CD4-positive, alpha-beta T cell (primary cell): ENCODE results near the gene SYPL1. TPM values are rescaled to one million over a fixed set of nuclear protein-coding genes. Genes with fewer than 3 reads are reported as not detected.

Source experiments
- ATAC-seq: fragments of 200-7000 bp; cut with Tn5 transposase; one replicate; pipeline ENCODE4 v1.10.0; 2022; ENCODE audit warnings: mild to moderate bottlenecking; ENCODE audit not compliant: poor library complexity
- CTCF ChIA-PET: fragments of 350-600 bp; sonication (Branson Sonifier 250); formaldehyde crosslinking; loops from one replicate; lab custom pipeline; 2021; ENCODE audit warnings: antibody characterized with exemption, inconsistent platforms; lab: Charles Lee
- POLR2A ChIA-PET: fragments of 350-600 bp; sonication (Branson Sonifier 250); formaldehyde crosslinking; loops from one replicate; lab custom pipeline; 2021; ENCODE audit warnings: antibody characterized with exemption, inconsistent platforms; lab: Charles Lee
- DNase-seq, 14 experiments: peaks; one replicate each; pipeline ENCODE4 v3.0.0-alpha.2; 2013 to 2020; ENCODE audit warnings: mixed read lengths in 2 of 14
- H3K27ac ChIP-seq, 2 donors: one replicate each; pipeline versions ENCODE4 v1.5.1 to v1.7.0; 2013; ENCODE audit warnings: low read length in 2 of 2, low read depth in 1 of 2, mild to moderate bottlenecking in 1 of 2
- H3K27me3 ChIP-seq, 2 experiments: 1 replicate in 1 of 2; 2 replicates in 1 of 2; pipeline versions ENCODE4 v1.6.1 to v1.7.0; 2013; ENCODE audit warnings: low read length in 2 of 2, control low read depth in 1 of 2, mild to moderate bottlenecking in 1 of 2, moderate library complexity in 1 of 2; ENCODE audit not compliant: insufficient read depth in 2 of 2, control insufficient read depth in 1 of 2
- H3K36me3 ChIP-seq: one replicate; pipeline ENCODE4 v1.6.1; 2013; ENCODE audit warnings: low read length, control low read depth; ENCODE audit not compliant: insufficient read depth
- H3K4me1 ChIP-seq: one replicate; pipeline ENCODE4 v1.6.1; 2013; ENCODE audit warnings: low read length, control low read depth; ENCODE audit not compliant: insufficient read depth
- H3K4me3 ChIP-seq: one replicate; pipeline ENCODE4 v1.5.1; 2013; ENCODE audit warnings: mild to moderate bottlenecking, low read length, moderate library complexity
- H3K9me3 ChIP-seq, 2 experiments: 1 replicate in 1 of 2; 2 replicates in 1 of 2; pipeline versions ENCODE4 v1.6.1 to v1.7.0; 2013; ENCODE audit warnings: low read length in 2 of 2, mild to moderate bottlenecking in 2 of 2, control low read depth in 1 of 2, moderate library complexity in 1 of 2; ENCODE audit not compliant: control insufficient read depth in 1 of 2, insufficient read depth in 1 of 2
- H3K27ac Mint-ChIP-seq: one replicate; pipeline ENCODE4 v1.8.0; 2020; ENCODE audit warnings: mixed read lengths
- H3K27me3 Mint-ChIP-seq: one replicate; pipeline ENCODE4 v1.8.0; 2021; ENCODE audit warnings: mixed read lengths
- H3K36me3 Mint-ChIP-seq: one replicate; pipeline ENCODE4 v1.8.0; 2021; ENCODE audit warnings: low read depth, mixed read lengths
- H3K4me1 Mint-ChIP-seq: one replicate; pipeline ENCODE4 v1.8.0; 2021; ENCODE audit warnings: low read depth, mixed read lengths
- H3K4me3 Mint-ChIP-seq: one replicate; pipeline ENCODE4 v1.8.0; 2020; ENCODE audit warnings: mild to moderate bottlenecking, mixed read lengths
- H3K9me3 Mint-ChIP-seq: one replicate; pipeline ENCODE4 v1.8.0; 2020; ENCODE audit warnings: mixed read lengths
- CTCF ChIP-seq: fragments of 200-600 bp; IDR thresholded peaks from one replicate; pipeline ENCODE4 v1.8.0; 2022; ENCODE audit warnings: antibody characterized with exemption, mild to moderate bottlenecking
- intact Hi-C, 2 experiments: fragments of 100-400 bp; cut with DNase I in 1 of 2; cut with micrococcal nuclease in 1 of 2; formaldehyde crosslinking; loops; one replicate each; pipeline versions ENCODE4 v1.15.1 to v1.9.0; 2023 to 2025; cut with DNase I, micrococcal nuclease
- total RNA-seq, 174 experiments: library from RNA in 2 of 174; stranded (reverse) in 2 of 174; gene quantifications; one replicate each; pipeline ENCODE4 v1.2.3 and lab custom pipeline; 2021 to 2026

The SYPL1 gene
- total RNA-seq, 2 experiments from 2014 or later, result 51.2 to 53.1 TPM

GRCh38 chr7:106142136-106142535 lies 30.0 kb upstream of the SYPL1 start:
- H3K27me3 Mint-ChIP-seq, result no peaks in the 10 kb centered on the region
- intact Hi-C loops, result no loop called here
- no peak overlapping the region for H3K27ac ChIP-seq
- H3K4me3 Mint-ChIP-seq, result no peak overlapping the region
- no peaks in the 10 kb centered on the region for H3K36me3 Mint-ChIP-seq
- POLR2A ChIA-PET, result no interaction called here
- no peak for DNase-seq
- no peaks in the 10 kb centered on the region for H3K27me3 ChIP-seq
- H3K4me1 ChIP-seq, result no peaks in the 10 kb centered on the region
- H3K9me3 Mint-ChIP-seq, result no peaks in the 10 kb centered on the region
- H3K4me3 ChIP-seq, result no peak overlapping the region
- H3K36me3 ChIP-seq, result no peaks in the 10 kb centered on the region
- CTCF ChIA-PET, result no interaction called here
- H3K27ac Mint-ChIP-seq, result no peak overlapping the region
- no peaks in the 10 kb centered on the region for H3K4me1 Mint-ChIP-seq
- ATAC-seq, result no peak
- TF ChIP-seq CTCF, result no peak
- H3K9me3 ChIP-seq, result no peaks in the 10 kb centered on the region

- Histone ChIP-seq H3K4me3 (no peak overlapping the region), H3K27me3 (no peaks in the 10 kb centered on the region), H3K9me3 (no peaks in the 10 kb centered on the region), H3K27ac (no peak overlapping the region), H3K36me3 (no peaks in the 10 kb centered on the region), H3K4me1 (no peaks in the 10 kb centered on the region)
- Mint-ChIP-seq H3K4me3 (no peak overlapping the region), H3K4me1 (no peaks in the 10 kb centered on the region), H3K27ac (no peak overlapping the region), H3K9me3 (no peaks in the 10 kb centered on the region), H3K36me3 (no peaks in the 10 kb centered on the region), H3K27me3 (no peaks in the 10 kb centered on the region)
- no peak for ATAC-seq
- intact Hi-C loops, result no loop called here
- TF ChIP-seq CTCF, result no peak
- no peak for DNase-seq
- POLR2A ChIA-PET, result no interaction called here
- CTCF ChIA-PET, result interaction anchor here (1.5 kb wide), 1 partner anchor 20 kb away, joined by 3 read pairs; no protein-coding TSS in a partner anchor
Observed at GRCh38 chr7:106140406-106141173, 28.5 kb upstream of the SYPL1 start.

- no peak for DNase-seq
- Histone ChIP-seq H3K4me3 (no peak overlapping the region), H3K4me1 (no peaks in the 10 kb centered on the region), H3K27me3 (no peaks in the 10 kb centered on the region), H3K9me3 (no peaks in the 10 kb centered on the region), H3K27ac (no peak overlapping the region), H3K36me3 (no peaks in the 10 kb centered on the region)
- Mint-ChIP-seq H3K4me1 (no peaks in the 10 kb centered on the region), H3K27me3 (no peaks in the 10 kb centered on the region), H3K4me3 (no peak overlapping the region), H3K9me3 (no peaks in the 10 kb centered on the region), H3K27ac (no peak overlapping the region), H3K36me3 (no peaks in the 10 kb centered on the region)
- intact Hi-C loops, result no loop called here
- TF ChIP-seq CTCF, result no peak
- ATAC-seq, result no peak
- ChIA-PET POLR2A (interaction anchor here (0.9 kb wide), 1 partner anchor 68 kb away, joined by 3 read pairs; no protein-coding TSS in a partner anchor), CTCF (interaction anchor here (1.5 kb wide), 1 partner anchor 22 kb away, joined by 3 read pairs; no protein-coding TSS in a partner anchor)
Observed at GRCh38 chr7:106139265-106140251, 27.4 kb upstream of the SYPL1 start.
